GM20431 (cell line): ENCODE data around the gene BFSP1.

ENCODE experiments used
- in situ Hi-C: fragments of 300-500 bp; cut with MseI, MboI; formaldehyde crosslinking; loops from one replicate; pipeline ENCODE4 v1.15.0; 2020; ENCODE audit warnings: low sequenced_read_pairs; ENCODE audit not compliant: unreplicated experiment

Gene BFSP1

GRCh38 chr20:17444091-17444490 lies 87.1 kb downstream of the BFSP1 start:
- in situ Hi-C loops: no loop called here
